ENCODE data around the gene C1QTNF8.

DNA sequence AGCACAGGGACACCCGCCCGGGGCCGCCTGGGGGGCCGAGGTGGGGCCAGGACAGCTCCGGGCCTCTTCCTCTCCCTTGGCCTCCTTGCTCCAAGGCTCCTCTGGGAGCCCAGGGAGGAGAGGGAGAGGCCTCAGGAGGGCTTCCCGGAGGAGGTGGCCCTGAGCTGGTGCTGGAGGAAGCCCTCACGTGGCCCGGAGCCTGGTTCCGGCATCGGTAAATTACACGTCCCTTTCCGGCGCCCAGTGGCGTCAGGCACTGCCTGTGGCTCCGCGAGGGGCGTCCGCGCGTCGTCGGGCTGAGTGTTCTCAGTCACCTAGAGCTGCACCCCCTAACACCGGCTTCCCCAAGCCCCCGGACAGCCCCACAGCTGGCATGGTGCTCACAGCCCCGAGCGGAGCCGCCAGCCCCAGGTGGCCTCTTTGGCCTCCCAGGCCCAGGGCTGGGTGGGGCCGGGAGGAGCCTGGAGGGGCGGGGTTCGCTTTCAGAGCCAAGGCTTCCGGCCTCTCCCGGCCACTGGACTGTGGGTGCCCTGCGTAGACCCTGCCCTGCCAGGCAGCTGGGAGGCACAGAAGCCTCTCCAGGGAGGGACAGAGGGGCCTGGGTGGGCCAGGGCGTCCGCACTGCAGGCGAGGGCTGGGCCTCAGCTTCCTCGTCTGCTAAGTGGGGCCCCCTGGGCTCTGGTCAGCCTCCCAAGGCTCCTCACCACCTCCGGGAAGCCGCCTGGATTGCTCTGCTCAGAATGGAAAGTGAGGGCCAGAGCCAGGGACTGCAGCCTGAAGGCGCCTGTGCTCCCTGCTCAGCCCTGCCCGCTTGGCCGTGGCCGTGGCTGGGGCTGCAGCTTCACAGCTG lies 51.4 kb downstream of the C1QTNF8 start:
- TF ChIP-seq, protein P1, sequence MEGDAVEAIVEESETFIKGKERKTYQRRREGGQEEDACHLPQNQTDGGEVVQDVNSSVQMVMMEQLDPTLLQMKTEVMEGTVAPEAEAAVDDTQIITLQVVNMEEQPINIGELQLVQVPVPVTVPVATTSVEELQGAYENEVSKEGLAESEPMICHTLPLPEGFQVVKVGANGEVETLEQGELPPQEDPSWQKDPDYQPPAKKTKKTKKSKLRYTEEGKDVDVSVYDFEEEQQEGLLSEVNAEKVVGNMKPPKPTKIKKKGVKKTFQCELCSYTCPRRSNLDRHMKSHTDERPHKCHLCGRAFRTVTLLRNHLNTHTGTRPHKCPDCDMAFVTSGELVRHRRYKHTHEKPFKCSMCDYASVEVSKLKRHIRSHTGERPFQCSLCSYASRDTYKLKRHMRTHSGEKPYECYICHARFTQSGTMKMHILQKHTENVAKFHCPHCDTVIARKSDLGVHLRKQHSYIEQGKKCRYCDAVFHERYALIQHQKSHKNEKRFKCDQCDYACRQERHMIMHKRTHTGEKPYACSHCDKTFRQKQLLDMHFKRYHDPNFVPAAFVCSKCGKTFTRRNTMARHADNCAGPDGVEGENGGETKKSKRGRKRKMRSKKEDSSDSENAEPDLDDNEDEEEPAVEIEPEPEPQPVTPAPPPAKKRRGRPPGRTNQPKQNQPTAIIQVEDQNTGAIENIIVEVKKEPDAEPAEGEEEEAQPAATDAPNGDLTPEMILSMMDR (IDR thresholded peaks at IDR 0.05; ENCODE audit: low read length), result no peak
- TF ChIP-seq EZH2phosphoT487 (IDR thresholded peaks at IDR 0.05; ENCODE audit: low read length) (no peak), EZH2 (optimal IDR thresholded peaks at IDR 0.05; ENCODE audit: low read depth, low read length) (no peak)
